ENCODE measurements around the gene MBNL2.
"Not testable (repeated sequence)": the region's sequence is repeated elsewhere in the genome, so short reads cannot be mapped to it uniquely, and the experiment has no call there.

The MBNL2 gene

GRCh38 chr13:97329331-97329730 lies 107.2 kb downstream of the MBNL2 start:
- DNase-seq: no peak

GRCh38 chr13:97330448-97330847 lies 108.3 kb downstream of the MBNL2 start:
- no peak for DNase-seq

GRCh38 chr13:97332742-97333141 lies 110.6 kb downstream of the MBNL2 start:
- no peak for DNase-seq

GRCh38 chr13:97333983-97334382 lies 111.8 kb downstream of the MBNL2 start:
- no peak for DNase-seq

GRCh38 chr13:97334690-97335089 lies 112.6 kb downstream of the MBNL2 start:
- no peak for DNase-seq

GRCh38 chr13:97335488-97336134 lies 113.5 kb downstream of the MBNL2 start:
- no peak for DNase-seq

GRCh38 chr13:97337985-97338499 lies 115.9 kb downstream of the MBNL2 start:
- DNase-seq: no peak

DNA sequence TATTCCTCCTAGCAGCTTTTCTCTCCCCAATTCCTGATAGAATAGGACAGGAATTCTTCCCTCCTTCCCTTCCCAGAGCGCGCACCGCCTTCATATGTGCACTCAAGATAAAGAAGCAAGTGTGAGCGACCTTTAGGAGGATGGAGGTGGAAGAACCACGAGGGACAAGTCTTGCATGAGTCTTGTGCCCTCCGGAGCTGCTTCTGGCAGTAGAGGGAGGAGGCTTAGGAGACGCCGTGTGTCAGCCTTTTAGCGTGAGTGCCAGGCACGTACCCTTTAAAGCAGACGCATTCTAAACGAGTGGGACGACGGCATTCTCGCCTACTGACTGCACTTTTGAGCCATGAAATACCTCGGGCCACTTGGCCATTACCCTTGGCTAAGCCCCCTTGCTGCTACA lies 116.4 kb downstream of the MBNL2 start:
- DNase-seq: no peak

GRCh38 chr13:97339019-97339987 lies 117.2 kb downstream of the MBNL2 start:
- DNase-seq: peak; percentile 64

DNA sequence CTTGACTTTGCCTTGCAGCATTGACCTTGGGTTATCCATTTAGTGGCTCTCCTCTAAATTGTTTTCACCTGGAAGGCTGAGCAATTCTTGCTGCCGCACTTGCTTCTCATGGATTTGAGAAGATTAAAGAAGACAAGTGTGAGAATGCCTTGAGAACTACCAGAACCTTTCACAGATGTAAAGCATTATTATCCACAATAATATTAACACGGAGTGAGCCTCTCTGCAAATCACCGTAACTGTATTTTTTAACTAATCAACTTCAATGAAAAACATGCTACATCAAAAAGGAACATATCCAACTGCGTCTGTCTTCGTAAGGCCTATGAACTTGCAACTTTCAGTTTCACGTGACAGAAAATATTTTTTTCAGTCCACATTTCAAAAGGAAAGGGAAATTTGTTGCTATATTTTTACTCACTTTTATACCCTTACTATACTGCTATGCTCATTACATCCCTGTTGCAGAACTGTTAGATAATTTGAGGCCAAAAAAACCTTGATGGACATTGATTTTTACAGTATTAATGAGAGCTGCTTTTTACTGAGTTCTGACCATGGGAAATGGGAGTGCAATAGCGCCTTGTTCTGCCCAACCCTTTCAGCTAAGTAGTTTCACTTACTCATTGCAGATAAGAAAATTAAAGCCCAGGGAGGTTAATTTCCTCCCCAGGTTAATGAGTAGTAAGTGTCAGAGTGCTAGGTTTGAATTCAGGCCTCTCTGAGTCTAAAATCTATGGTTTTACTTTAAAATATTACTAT lies 118.0 kb downstream of the MBNL2 start:
- DNase-seq: no peak

GRCh38 chr13:97341135-97341534 lies 119.0 kb downstream of the MBNL2 start:
- no peak for DNase-seq

DNA sequence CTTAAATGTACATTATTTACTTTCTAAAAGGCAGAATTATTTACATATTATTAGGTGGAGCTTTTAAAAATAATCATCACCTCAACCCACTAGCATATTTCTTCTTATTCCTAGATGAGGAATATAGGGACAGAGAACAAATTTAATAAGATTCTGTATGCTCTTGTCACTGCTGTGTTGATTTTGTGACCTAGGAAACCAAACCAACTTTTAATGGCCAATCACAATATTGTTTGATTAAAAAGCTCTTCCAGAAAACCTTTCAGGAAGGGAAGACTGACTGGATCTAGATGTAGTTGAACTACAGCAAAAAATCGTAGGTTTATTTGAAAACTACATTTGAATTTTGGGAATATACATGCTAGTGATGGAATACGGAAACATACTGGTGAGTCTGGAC lies 120.0 kb downstream of the MBNL2 start:
- no peak for DNase-seq

DNA sequence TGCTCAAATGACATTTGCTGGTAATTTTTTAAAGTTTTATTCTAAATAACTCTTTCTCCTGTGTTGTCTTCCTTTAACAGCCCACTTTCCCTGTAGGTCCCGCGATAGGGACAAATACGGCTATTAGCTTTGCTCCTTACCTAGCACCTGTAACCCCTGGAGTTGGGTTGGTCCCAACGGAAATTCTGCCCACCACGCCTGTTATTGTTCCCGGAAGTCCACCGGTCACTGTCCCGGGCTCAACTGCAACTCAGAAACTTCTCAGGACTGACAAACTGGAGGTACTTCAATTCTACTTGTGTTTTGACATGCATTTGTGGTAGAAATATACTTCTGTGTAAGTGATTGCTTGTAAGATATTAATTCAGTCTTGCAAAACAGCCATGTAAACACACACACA lies 120.8 kb downstream of the MBNL2 start:
- no peak for DNase-seq

DNA sequence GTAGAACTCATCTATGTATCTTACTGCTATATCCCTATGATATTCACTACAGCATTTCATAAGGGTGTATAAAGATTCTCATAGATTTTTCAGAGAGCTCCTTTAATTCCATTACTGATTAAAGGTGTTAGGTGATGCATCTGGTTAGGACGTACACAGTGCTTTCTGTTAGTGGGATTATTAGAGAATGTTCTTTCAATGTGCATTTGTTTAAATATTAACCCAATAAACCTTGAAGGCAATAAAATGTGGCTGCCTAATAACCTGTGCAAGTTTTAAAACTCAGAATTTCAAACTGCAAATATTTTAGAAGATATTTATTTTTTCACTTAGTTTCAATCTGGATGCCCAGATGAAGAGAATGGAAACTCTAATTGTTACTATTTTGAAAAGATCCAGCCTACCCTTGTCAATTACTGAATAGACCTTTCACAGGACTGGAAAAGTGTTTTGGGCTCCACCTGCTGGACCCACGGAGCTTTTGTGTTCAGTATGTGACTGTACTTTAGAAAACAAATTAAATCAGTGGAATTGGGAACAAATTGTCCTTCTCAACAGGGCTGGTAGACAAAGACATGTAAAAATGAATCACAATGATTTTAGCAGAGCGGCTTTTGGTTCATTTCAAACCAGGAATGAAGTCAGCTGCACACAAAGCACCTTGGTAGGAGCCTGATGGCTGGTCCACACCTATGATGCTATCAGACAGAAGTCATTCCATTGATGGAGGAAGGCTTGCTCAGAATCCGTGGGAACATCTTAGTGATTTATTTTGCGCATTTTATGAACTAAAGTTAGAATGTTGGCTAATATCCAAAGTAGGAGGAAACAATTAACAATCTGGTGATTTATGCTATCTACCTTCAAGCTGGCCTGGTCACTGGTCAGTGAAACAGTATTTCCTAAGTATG lies 122.4 kb downstream of the MBNL2 start:
- peak; percentile 74 for DNase-seq

DNA sequence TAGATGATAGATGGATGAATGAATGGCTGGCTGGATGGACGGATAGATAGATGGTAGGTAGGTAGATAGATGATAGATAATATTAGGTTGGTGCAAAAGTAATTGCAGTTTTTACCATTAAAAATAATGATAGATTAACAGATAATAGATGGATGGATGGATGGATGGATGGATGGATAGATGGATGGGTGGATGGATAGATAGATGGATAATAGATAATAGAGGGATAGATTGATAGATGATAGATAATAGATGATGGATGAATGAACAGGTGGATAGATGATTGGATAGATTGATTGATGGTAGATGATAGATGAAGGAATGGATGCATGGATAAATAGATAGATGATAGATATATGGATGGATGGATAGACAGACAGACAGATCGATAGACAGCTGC lies 124.0 kb downstream of the MBNL2 start:
- no peak for DNase-seq

GRCh38 chr13:97346561-97347254 lies 124.6 kb downstream of the MBNL2 start:
- DNase-seq: no peak

DNA sequence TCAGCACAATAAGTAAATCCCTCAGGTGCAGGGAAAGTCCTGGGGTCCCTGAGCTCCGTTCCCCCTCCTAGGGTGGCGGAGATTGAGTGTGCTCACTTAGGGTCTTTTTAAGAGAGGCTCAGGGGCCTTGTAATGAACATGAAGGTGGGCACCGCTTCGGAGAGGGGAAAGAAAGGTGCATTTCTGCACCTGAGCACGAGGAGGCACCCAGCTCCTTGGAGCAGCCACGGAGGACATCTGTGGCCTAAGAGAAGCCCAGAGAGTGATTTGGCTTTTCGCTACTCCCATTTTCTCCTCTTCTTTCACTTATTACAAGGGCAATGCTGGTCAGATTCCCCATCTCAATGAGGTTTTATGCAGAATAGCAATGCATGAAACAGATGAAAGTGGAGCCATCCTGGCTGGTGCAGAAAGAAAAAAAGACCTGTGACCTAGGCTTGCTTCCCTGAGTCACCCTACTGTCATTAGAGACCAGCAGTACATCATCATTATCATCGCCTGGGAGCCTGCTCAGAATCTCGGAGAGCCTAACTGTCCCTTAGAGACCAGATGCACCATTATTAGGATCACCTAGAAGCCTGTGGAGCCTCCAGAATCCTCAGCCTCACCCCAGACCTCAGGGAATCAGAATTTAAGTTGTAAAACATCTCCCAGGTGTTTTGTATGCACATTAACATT lies 125.3 kb downstream of the MBNL2 start:
- DNase-seq: no peak

GRCh38 chr13:97348569-97349100 lies 126.5 kb downstream of the MBNL2 start:
- DNase-seq: no peak

DNA sequence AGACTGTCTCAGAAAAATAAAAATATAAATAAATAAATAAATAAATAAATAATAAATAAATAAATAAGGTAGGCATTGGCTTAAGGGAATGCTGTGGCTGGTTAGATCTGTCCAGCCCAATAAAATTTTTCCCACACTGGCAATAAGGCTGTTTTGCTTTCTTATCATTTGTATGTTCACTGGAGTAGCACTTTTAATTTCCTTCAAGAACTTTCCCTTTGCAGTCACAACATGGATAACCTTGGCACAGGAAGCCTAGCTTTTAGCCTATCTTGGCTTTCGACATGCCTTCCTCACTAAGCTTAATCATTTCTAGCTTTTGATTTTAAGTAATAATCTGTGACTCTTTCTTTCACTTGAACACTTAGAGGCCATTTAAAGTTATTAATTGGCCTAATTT lies 129.9 kb downstream of the MBNL2 start:
- not testable (repeated sequence) for DNase-seq

- DNase-seq: no peak
These were observed 130.7 kb downstream of the MBNL2 start for GRCh38 chr13:97352815-97353214.

Data from midbrain (tissue), 1 donor.